Stimulated activated naive CD4-positive, alpha-beta T cell (primary cell): ENCODE measurements around the gene USP10.

Experiments used
- DNase-seq, 6 experiments: peaks; one replicate each; lab custom pipeline; 2025; lab: John Stamatoyannopoulos, UW

USP10 gene

GRCh38 chr16:84699147-84699711 lies 571 bp upstream of the USP10 start:
- peak in 1 of 6 experiments; percentile 22 for DNase-seq

- peak in 4 of 6 experiments; percentile 23 to 62 (median 53) for DNase-seq
Measured at GRCh38 chr16:84700446-84701300, 873 bp downstream of the USP10 start.

- DNase-seq, result no peak
Measured at GRCh38 chr16:84703681-84704080, 3.9 kb downstream of the USP10 start.

GRCh38 chr16:84704253-84704652 lies 4.5 kb downstream of the USP10 start:
- no peak for DNase-seq

- DNase-seq, result no peak
Measured at GRCh38 chr16:84706856-84707255, 7.1 kb downstream of the USP10 start.

GRCh38 chr16:84709609-84710008 lies 9.8 kb downstream of the USP10 start:
- DNase-seq, result no peak

- no peak for DNase-seq
Measured at GRCh38 chr16:84710686-84711085, 10.9 kb downstream of the USP10 start.

GRCh38 chr16:84712138-84712671 lies 12.4 kb downstream of the USP10 start:
- DNase-seq, result no peak

GRCh38 chr16:84712801-84713775 lies 13.3 kb downstream of the USP10 start:
- DNase-seq, result no peak

GRCh38 chr16:84714028-84714427 lies 14.2 kb downstream of the USP10 start:
- DNase-seq, result no peak

- DNase-seq, result no peak
Measured at GRCh38 chr16:84715424-84715823, 15.6 kb downstream of the USP10 start.

- DNase-seq, result no peak
Measured at GRCh38 chr16:84715854-84716253, 16.1 kb downstream of the USP10 start.

GRCh38 chr16:84716740-84717139 lies 16.9 kb downstream of the USP10 start:
- DNase-seq, result no peak

- DNase-seq, result no peak
Measured at GRCh38 chr16:84717484-84717883, 17.7 kb downstream of the USP10 start.

GRCh38 chr16:84720177-84720579 lies 20.4 kb downstream of the USP10 start:
- DNase-seq, result no peak

GRCh38 chr16:84722068-84722467 lies 22.3 kb downstream of the USP10 start:
- DNase-seq, result no peak

GRCh38 chr16:84723906-84724305 lies 24.1 kb downstream of the USP10 start:
- no peak for DNase-seq

GRCh38 chr16:84724606-84725309 lies 25.0 kb downstream of the USP10 start:
- DNase-seq, result peak in 1 of 6 experiments; percentile 17

GRCh38 chr16:84725481-84726078 lies 25.8 kb downstream of the USP10 start:
- no peak for DNase-seq

- peak; percentile 39 to 86 (median 78) for DNase-seq
Measured at GRCh38 chr16:84726079-84726668, 26.4 kb downstream of the USP10 start.
